GM21390 (cell line): Measurements from ENCODE around the gene CYP20A1.

Experiments used
- ATAC-seq: cut with Tn5 transposase; IDR thresholded peaks from one replicate; pipeline ENCODE4 v1.9.1; 2021; ENCODE audit not compliant: unreplicated experiment

Gene CYP20A1

DNA sequence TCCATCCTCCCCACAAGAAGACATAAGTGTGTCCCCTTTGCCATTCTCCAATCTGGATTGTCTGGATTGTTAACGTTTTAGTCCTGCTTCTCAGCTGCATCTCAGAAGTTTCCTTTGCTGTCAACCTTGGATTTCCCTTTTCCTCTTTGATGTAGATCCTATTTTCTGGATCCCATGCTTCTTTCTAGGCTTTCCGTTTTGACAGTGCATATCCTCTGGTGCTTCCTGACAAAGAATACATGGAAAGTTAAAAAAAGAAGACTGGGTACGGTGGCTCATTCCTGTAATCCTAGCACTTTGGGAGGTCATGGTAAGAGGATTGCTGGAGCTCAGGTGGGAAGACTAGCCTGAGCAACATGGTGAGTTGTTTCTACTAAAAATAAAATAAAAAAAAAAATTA is 116.1 kb downstream of the CYP20A1 start:
- ATAC-seq: no peak
